HG02763 (cell line): ENCODE data around the gene SULT1C3.

Experiments used
- ATAC-seq: cut with Tn5 transposase; IDR thresholded peaks from one replicate; pipeline ENCODE4 v1.9.1; 2021; ENCODE audit warnings: mild to moderate bottlenecking, moderate library complexity; ENCODE audit not compliant: unreplicated experiment

The SULT1C3 gene

GRCh38 chr2:108239786-108240185 lies at the start of gene SULT1C3:
SULT1C3 (plus strand) TSS chr2:108239968; CDS start chr2:108247195, 7,227 bp downstream.
- ATAC-seq: no peak

DNA sequence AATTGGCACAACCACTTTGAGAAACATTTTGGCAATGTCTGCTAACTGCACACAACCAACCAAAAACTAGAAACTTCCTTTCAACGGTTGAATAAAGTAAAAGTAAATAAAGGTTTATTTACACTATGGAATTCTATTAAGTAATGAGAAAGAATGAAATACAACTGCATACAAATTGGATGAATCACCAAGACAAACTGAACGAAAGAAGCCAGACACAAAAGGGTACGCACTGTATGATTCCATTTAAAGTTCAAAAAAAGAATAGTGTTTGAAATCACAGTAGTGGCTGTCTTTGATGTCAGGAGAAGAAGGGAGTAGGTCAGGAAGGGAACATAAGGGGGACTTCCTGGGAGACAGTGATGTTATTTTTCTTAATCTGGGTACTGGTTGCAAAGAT lies 46.5 kb upstream of the SULT1C3 start:
- no peak for ATAC-seq

- ATAC-seq: no peak
Observed at GRCh38 chr2:108194409-108195132, 45.2 kb upstream of the SULT1C3 start.

DNA sequence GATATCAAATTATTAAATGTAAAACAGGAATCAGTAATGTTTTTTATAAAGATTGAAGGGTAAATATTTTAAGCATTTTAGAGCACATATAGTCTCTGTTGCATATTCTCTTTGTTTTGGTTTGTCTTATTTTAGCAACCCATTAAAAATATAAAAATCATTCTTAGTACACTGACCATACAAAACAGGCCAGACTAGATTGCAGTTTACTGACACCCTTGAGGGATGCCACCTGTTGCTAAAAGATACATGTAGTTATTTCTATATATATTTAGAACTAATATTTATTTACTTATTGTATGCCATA lies 44.7 kb upstream of the SULT1C3 start:
- ATAC-seq: no peak

- no peak for ATAC-seq
Observed at GRCh38 chr2:108199726-108200125, 40.0 kb upstream of the SULT1C3 start.

DNA sequence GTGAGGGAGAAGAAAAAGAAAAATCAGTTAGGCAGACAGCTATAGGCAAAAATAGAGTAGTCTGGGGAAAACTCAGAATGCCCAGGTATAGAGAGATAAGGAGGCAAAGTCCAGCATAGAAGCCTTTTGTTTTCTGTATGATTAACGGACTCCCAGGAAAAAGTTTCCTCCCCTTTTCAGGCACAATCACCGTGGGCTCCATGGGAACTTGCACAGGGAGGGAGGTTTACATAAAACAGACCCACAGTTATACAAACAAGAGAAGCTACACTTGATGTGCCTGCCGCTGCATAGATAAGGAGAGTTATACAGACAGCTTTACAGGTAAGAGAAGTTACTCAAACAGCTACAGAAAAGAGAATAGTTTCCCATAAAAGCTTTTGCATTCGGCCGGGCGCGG lies 39.2 kb upstream of the SULT1C3 start:
- ATAC-seq: no peak

- no peak for ATAC-seq
Observed at GRCh38 chr2:108212671-108213070, 27.1 kb upstream of the SULT1C3 start.

- ATAC-seq: no peak
Observed at GRCh38 chr2:108215794-108216211, 24.0 kb upstream of the SULT1C3 start.

- no peak for ATAC-seq
Observed at GRCh38 chr2:108217211-108217610, 22.6 kb upstream of the SULT1C3 start.

GRCh38 chr2:108219688-108220087 lies 20.1 kb upstream of the SULT1C3 start:
- no peak for ATAC-seq

- no peak for ATAC-seq
Observed at GRCh38 chr2:108220191-108220590, 19.6 kb upstream of the SULT1C3 start.

DNA sequence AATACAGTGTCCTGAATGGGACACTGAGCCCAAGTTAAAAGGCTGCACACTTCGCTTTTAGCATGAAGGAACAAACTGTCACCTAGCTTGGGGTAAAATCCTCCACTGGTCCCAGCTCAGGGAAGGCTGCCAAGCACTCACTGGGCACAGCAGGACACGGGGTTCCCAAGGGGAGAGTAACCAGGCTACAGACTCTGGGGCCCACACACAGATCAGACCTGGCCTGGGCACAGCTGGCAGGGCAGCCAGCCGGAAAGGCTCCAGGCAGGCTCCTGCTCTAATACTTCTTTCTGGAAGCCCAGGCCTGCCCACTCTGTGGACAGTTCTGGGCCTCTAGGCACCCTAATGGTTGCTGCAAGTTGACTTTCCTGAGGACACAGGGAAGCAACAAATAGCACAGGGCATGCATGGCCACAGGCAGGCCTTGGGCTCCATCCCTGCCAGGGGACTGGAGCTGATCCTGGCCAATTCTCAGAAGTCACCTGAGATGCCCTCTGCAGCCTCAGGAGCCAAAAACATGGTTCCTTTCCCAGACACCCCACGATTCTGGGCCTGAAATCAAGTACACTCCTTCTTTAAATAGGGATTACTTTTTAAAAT lies 18.7 kb upstream of the SULT1C3 start:
- ATAC-seq: no peak

DNA sequence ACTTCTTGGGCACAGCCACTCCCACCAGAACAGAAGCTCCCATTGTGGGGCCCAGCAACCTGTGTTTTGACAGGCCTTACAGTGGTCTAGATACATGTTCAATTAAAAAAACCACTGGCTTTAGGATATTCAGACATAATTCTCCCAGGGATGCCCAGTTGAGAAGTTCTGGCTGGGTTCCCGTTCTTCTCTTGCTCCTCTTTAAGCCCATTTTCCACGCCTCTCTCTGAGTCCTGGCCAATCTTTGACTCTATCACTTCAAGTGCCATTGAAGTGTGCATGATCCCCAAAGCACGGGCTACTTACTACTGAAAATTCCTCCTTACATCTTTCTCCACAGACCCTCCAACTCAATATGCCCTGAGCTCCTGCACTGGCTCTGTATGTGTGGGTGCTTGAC lies 17.5 kb upstream of the SULT1C3 start:
- ATAC-seq: no peak

GRCh38 chr2:108223573-108223972 lies 16.2 kb upstream of the SULT1C3 start:
- ATAC-seq: no peak

GRCh38 chr2:108224022-108224421 lies 15.7 kb upstream of the SULT1C3 start:
- no peak for ATAC-seq

DNA sequence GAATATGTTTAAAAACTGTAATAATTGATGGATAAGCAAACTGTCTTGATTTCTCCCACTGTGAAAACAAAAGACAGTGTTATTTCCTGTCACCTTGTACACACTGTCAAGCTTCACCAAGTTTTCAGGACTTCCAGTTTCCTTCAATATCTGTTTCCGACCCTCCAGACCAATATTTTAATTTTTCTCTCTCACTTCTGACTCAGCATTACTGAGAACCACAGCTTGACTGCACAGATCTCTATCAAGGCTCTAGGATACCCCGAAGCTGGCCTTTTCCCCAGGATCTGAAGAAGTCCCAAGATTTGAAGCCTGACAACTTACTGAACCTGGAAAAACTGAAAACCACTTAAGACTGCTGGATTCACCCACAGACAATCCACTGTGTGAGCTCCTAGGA lies 13.2 kb upstream of the SULT1C3 start:
- no peak for ATAC-seq

DNA sequence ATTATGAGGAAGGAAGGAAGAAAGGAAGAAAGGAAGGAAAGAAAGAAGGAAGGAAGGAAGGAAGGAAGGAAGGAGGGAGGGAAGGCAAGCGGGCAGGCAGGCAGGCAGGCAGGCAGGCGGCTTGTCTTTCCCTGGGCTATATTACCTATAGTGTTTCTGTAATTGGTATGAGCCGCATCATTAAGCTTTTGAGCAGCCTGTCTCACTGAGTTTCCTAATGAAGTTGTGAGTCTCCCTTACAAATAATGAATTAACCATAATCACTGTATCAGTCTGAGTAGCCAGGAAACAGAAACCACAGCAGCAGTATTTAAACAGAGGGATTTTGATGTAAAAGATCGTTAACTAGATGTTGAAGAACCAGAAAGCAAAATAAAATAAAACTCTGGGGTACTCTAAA lies 11.8 kb upstream of the SULT1C3 start:
- ATAC-seq: no peak

- ATAC-seq: no peak
Observed at GRCh38 chr2:108228537-108228936, 11.2 kb upstream of the SULT1C3 start.

GRCh38 chr2:108229875-108230274 lies 9.9 kb upstream of the SULT1C3 start:
- no peak for ATAC-seq

- ATAC-seq: no peak
Observed at GRCh38 chr2:108235577-108235976, 4.2 kb upstream of the SULT1C3 start.

DNA sequence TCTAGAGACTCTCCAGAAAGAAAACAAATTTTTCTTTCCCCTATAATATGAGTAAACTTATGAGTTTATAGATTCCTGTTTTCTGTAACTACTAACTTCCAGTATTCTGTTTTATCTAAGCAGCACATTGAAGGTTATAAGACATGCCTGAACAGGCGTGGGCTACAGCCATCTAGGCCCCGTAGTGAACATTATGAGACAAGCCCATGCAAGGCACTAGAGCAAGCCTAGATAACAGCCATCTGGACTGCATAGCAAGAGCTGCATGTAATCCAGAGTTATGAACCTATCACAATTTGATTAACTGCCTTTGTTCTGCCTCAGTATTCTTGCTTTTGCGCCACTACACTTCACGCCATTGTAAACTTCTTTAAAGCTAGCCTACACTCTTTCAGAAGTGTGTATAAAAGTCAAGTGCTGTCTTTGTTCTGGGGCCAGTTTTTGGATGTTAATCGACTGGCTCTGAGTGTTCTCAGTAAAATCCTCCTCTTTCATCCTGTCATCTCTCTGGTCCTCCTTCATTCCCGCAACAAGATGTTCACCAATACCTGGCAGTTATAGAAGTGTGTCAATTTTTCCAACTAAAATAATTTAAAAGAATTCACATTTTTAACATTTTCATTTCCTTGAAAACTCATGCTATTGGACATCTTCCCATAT lies 3.0 kb upstream of the SULT1C3 start:
- ATAC-seq: no peak

GRCh38 chr2:108240966-108241365 lies 1.2 kb downstream of the SULT1C3 start:
- no peak for ATAC-seq
